Left hindlimb (tissue), 1 donor: Measurements from ENCODE around the gene CORO7.

Experiments
- DNase-seq: peaks from one replicate; pipeline ENCODE4 v3.0.0-alpha.2; 2018

The CORO7 gene

DNA sequence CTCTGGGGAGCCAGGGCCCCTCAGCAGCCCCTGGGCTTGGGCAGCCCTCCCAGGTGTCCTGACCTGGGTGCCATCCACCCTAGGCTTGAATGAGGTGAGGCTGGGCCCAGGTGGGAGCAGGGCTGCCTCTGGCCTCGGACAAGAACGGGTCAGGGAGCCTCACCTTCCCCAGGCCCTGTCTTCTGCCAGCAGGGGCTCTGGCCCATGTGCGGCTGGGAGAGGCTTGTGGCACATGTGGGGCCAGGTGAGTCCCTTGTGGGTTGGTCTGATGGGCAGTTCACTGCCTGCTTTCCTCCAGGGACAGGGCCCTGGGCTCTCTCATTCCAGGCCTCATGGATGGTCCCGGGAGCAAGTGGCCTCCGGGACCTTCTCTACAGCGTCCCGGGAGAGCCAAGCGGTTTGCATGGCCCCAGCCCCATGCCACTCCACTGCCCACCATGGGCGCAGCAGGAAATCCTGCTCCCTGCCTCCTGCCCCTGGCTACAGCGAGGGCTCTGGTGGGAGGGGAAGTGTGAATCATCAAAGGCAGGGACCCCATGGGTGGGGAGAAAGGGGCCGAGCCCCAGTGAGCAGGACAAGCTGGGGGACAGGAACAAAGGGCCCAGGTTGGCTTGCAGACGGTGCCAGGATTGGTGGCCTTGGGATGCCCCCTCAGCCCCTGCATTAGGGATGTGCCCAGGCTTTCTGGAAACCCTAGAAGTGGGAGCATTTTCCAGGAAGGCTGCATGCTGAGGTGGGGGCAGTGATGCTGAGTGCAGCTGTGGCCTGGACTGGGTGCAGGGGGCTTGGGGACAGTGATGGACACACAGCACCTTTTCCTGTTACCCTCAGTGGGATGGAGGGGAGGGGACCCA is 32.6 kb downstream of the CORO7 start:
- DNase-seq, result no peak

DNA sequence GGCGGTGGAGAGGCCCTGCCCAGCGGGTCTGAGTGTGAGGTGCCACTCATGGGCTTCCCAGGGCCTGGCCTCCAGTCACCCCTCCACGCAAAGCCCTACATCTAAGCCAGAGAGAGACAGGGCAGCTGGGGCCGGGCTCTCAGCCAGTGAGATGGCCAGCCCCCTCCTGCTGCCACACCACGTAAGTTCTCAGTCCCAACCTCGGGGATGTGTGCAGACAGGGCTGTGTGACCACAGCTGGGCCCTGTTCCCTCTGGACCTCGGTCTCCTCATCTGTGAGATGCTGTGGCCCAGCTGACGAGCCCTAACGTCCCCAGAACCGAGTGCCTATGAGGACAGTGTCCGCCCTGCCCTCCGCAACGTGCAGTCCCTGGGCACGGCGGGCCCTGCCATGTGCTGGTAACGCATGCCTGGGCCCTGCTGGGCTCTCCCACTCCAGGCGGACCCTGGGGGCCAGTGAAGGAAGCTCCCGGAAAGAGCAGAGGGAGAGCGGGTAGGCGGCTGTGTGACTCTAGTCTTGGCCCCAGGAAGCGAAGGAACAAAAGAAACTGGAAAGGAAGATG is 33.5 kb downstream of the CORO7 start:
- no peak for DNase-seq

GRCh38 chr16:4381935-4382794 is 34.2 kb downstream of the CORO7 start:
- no peak for DNase-seq

- DNase-seq, result no peak
Observed at GRCh38 chr16:4381072-4381934, 35.1 kb downstream of the CORO7 start.

- peak; percentile 86 for DNase-seq
Observed at GRCh38 chr16:4380119-4381063, 36.0 kb downstream of the CORO7 start.

DNA sequence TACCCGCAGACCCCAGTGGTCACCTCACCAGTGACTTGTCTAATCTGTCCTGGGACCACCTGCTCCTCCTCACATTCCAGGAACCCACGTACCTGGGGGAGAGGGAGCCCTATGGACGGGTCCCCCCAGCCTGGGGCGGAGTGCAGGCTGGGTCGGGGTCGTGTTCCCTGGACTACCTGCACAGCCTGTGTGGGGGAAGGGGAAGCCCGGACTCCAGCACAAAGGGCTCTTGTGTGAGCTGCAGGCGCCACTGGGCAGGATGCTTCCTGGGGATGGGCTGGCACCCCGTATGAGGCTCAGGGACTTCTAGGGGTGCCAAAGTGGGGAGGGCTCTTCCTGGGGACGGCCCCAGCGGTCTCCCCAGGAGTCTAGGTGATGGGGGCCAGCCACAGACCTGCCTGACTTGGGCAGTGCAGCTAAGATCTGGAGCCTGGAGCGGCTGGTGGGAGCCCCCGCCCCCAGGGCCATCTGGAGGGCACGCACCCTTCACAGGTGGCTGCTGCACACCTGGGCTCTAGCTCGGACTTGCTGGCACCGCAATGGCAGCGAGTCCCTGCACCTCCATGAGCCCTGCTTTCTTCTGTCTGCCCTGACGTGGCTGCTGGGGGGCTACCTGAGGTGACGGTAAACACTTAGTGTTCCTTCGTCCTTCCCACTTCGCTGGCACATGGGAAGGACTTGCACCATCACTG is 37.3 kb downstream of the CORO7 start:
- no peak for DNase-seq

DNA sequence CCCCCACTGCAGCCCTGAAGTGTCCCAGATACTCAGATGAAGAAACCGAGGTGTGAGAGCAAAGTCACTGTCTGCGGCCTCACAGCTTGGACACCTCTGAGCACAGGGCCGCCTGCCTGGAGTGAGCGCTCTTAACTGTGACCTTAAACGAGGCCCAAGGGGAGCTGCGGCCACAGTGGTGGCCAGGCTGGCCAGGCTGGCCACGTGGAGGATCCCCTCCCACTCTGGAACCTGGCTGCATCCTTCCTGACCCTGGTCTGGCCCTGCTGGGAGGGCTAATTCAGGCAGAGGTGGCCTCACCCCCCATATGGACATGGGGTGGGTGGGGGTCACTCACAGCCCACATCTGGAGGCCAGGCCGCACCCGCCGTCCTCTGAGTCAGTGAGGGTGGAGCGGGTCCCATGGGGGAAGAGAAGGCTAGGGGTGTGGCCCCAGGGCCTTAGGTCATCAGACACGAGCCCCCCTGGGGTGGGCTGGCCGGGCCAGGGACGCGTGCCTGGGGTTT is 38.2 kb downstream of the CORO7 start:
- DNase-seq, result no peak

DNA sequence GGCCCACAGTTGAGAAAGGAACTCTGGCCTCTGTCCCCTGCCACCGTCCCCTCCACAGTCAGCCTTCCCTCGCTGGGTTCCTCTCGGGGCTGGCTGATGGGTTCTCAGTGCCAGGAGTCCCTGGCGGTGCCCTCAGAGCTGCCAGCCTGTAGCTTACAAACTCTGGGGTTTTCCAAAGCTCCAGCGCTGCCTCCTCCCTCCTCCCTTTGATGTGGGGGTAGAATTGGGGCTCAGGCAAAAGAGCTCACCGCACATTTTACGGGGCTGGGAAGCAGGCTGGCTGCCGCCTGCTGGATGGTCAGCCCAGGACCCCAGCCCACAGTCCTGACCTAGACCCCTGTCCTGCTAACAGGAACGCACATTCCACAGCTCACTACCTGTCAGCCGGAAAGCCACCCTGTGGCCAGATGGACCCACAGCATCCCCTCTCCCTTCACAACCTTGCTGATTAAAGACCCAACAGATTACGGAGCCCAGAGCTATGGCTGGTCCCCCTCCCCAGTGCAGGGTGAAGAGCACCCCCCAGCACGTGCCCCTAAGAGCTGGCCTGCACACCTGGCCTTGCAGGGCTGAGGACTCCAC is 38.7 kb downstream of the CORO7 start:
- no peak for DNase-seq

- peak; percentile 45 for DNase-seq
Observed at GRCh38 chr16:4376893-4377572, 39.4 kb downstream of the CORO7 start.

DNA sequence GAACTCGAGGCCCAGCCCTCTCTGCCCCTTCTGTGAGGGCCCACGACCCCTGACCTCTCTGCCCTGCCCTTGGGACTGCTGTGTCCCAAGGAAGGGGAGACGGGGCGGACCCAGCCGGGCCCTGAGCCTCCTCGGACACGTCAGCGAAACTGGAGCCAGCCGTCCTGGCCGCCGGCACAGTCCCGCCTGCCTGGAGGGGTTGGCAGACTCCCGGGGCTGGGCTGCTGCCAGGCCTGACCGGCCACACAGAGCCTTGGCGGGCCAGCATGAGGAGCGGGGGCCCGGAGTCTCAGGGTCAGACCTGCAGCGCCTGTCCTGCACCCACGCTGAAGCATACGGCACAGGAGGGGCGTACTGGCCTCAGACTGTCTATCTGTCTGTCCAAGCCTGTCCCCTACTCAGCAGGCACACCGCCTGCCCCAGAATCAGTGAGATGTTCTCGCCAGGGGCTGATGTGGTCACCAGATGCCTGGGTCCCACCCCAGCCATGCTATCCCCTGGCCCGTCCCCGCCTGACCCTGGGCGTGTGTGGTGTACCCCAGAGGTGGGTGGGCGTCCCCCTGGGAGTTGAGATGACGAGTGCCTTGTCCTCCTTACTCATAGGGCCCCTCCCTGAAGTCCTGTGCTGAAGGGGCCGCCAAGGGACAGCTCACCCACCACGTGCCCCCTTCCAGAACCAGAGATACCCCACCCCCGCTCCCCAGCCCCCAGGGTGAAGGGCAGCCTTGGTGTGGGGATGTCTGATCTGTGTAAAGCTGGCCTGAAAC is 40.1 kb downstream of the CORO7 start:
- peak; percentile 91 for DNase-seq

GRCh38 chr16:4375717-4376116 is 40.7 kb downstream of the CORO7 start:
- DNase-seq, result no peak

DNA sequence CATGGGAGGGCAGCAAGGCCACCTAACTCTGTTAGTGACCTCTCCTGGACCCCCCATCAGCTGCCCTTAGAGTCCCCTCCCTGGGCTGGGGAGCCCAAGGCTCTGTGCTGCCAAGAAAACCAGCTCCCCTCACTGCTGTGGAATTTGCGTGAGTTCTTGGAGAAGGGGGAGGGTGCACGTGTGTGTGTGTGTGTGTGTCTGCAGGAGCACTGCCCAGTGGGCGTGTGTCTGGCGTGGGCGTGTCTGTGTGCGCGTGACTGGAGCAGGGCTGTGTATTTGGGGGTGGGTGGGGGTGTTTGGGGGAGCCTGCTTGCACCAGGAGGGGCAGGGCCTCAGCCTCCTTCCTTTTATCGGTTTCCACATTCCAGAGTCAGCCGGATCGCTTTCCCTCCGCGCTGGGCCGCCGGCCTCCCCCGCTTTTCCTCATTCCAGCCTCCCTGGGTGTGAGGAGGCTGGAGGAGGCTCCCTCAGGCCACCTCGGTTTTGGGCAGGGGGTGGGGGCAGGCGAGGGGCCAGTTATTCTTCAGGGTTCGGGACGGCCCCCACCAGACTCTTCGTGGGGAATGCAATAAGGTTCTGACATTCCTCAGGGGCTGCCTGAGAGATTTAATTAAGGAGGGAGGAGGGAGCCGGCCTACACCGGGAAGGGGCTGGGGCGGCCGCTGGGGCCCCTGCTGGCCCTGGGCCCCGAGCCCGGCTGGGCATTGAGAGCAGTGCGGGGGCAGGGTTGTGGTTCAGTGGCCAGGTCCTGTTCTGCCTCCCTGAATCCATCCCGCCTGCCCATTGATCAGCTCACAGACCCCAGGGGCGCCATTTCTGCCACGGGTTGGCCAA is 42.3 kb downstream of the CORO7 start:
- peak; percentile 92 for DNase-seq

- no peak for DNase-seq
Observed at GRCh38 chr16:4373356-4373908, 43.0 kb downstream of the CORO7 start.

- no peak for DNase-seq
Observed at GRCh38 chr16:4372578-4373355, 43.6 kb downstream of the CORO7 start.

GRCh38 chr16:4372001-4372577 is 44.3 kb downstream of the CORO7 start:
- DNase-seq, result no peak

DNA sequence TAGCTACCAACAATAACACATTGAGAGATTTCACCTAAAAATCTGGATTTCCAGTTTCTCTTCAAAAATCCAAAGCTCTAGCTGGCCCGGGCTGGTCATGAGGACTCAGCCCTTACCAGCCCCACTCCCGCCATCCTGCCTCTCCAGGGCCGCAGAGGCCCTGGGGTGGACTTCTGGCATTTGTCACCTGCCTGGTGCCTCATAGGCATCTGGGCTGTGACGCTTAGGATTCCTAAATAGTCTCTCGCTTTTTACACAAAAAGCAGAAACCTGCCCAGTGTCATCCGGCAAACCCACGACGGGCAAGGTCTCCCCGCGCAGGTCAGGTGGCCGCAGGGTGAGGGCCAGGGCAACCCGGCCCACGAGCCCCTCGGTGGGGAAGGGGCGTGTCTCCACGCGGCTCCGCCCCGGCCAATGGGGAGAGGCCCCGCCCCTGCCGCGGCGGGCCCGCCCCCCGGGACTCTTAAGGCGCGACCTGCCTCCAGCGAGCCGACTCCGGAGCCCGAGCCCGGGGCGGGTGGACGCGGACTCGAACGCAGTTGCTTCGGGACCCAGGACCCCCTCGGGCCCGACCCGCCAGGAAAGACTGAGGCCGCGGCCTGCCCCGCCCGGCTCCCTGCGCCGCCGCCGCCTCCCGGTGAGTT is 44.9 kb downstream of the CORO7 start, which contains the start of gene VASN:
Gene VASN, plus strand, starts transcription at position 492 of the 644 bp plus-strand sequence. CDS start 9,030 bp downstream, outside the sequence.
- DNase-seq, result peak; percentile 89
